Fibroblast of mammary gland (primary cell): Measurements from ENCODE around the gene CHST15.
A peak's percentile ranks its signal among the peaks of the same experiment; 100 is the strongest.

ENCODE experiments used
- DNase-seq: peaks from one replicate; pipeline ENCODE4 v3.0.0-alpha.2; 2010; ENCODE audit warnings: low read depth
- H3K4me3 ChIP-seq: 2 replicates; pipeline ENCODE4 v1.5.1; 2011; ENCODE audit warnings: low read depth, mild to moderate bottlenecking, low read length, moderate library complexity; ENCODE audit not compliant: control insufficient read depth
- CTCF ChIP-seq: conservative IDR thresholded peaks from 2 replicates; pipeline ENCODE4 v1.5.1; 2011; ENCODE audit warnings: low read depth, low read length, inconsistent platforms; ENCODE audit not compliant: control insufficient read depth, insufficient read depth

CHST15 gene

GRCh38 chr10:123970927-123971286 is 122.5 kb downstream of the CHST15 start:
- H3K4me3 ChIP-seq, result no peak overlapping the region
- no peak for DNase-seq
- TF ChIP-seq CTCF, result no peak

- TF ChIP-seq CTCF, result no peak
- DNase-seq, result no peak
- H3K4me3 ChIP-seq, result no peak overlapping the region
Observed at GRCh38 chr10:123970207-123970926, 123.0 kb downstream of the CHST15 start.

GRCh38 chr10:123967626-123968243 is 125.7 kb downstream of the CHST15 start:
- TF ChIP-seq CTCF, result peak; percentile 94
- DNase-seq, result peak; percentile 54
- no peak overlapping the region for H3K4me3 ChIP-seq

GRCh38 chr10:123966896-123967231 is 126.5 kb downstream of the CHST15 start:
- DNase-seq, result no peak
- no peak for TF ChIP-seq CTCF
- H3K4me3 ChIP-seq, result no peak overlapping the region

- H3K4me3 ChIP-seq, result no peak overlapping the region
- no peak for DNase-seq
- TF ChIP-seq CTCF, result no peak
Observed at GRCh38 chr10:123965973-123966895, 127.2 kb downstream of the CHST15 start.

GRCh38 chr10:123964953-123965352 is 128.4 kb downstream of the CHST15 start:
- TF ChIP-seq CTCF, result no peak
- H3K4me3 ChIP-seq, result no peak overlapping the region
- no peak for DNase-seq
